HG02943 (cell line): Measurements from ENCODE around the gene C1orf198.

ENCODE experiments used
- ATAC-seq: cut with Tn5 transposase; IDR thresholded peaks from one replicate; pipeline ENCODE4 v1.9.1; 2021; ENCODE audit warnings: mild to moderate bottlenecking, low read depth, moderate library complexity; ENCODE audit not compliant: unreplicated experiment

Gene C1orf198

DNA sequence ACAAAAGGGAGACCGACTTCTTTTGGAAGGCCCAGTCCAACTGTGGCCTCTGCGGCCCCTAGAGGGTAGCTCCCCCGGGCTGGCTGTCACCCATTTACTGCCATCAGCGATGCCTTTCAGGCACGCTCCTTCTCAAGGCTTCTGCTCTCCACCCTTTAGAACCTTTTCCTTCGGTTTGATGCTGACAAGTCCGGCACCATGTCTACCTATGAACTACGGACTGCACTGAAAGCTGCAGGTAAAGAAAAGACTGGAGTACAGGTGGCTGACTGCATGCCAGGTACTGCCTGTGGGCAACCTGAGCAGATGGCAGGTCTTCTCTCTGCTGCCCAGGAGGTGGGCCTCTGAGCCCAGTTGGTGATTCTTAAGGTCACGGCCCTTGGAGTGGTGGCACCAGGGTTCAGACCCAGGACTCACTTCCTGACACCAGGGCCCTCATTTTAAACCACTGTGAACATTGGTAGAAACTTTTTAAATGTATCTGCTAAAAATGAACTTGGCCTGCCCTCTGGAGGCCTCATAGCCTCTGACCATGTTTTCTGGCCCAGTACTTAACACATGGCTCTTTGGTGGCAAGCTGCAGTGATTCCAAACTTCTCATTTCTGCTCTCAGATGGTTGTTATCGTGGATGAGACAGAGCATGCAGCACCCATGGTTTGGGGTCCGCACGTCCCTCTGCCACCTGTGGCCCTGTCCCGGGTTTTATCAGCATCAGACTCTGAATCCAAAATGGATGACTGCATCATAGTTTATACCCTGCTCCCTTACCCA is 75.4 kb downstream of the C1orf198 start:
- no peak for ATAC-seq

DNA sequence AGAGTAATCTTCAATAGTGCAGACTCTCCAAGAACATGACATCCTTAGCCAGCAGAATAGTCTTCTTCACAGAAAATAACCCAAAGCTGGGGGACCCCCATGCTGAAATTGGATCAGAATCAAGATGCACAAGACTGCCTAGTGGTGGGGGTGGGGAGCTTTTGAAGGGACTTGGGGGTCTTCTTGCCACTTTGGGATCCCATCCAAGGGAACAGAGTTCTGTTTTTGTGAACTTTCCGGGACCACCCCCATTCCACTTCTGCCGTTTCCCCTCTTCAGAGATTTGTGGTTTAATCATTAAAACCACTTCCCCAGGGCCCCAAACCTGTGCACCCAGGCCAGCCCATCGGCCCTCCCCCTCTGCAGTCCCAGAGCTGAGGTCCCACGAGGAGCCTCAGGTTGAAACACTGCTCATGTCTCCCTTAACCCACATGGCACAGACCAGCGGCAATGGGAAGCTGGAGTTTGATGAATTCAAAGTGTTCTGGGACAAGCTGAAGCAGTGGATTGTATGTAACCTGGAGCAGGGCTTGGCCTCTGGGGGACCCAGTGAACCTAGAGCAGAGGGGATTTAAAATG is 76.2 kb downstream of the C1orf198 start:
- ATAC-seq, result no peak

DNA sequence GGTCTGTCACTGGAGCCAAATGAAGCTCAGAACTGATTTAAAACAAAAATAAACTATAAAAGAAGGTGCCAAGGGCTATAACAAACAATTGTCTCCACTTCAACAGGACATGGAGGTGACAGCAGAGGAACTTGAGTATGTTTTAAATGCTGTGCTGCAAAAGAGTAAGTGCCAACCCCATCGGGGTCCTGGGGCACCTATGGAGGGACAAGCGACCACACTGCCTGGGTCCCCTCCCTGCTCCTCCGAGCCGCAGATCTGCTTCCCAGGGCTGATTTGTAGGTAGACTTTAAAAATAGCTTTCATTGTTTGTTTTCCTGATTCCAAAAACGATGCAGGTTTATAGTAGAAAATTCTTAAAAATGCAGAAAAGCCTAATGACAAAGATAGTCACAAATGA is 78.3 kb downstream of the C1orf198 start:
- no peak for ATAC-seq

- ATAC-seq, result no peak
Observed at GRCh38 chr1:230788561-230789275, 79.6 kb downstream of the C1orf198 start.

DNA sequence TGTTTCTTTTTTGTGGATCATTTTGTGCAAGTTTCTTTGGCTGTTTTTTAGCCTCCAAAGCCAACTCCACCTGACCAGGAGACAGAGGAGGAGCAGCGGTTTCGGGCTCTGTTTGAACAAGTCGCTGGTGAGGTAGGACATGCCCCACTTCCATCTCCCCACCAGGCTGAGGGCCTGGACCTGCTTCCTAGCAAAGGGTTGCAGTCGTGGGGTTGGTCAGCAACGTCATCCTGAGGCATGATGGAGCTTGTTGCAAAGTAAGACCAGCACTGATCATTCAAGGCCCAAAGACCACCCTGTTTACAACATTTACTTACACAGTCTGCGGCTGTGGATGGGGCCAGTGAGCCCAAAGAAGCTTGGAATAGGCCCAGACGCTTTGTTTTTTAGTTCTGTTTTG is 80.8 kb downstream of the C1orf198 start:
- ATAC-seq, result no peak
